ENCODE results near the gene RBM18. TPM values are rescaled to one million over a fixed set of nuclear protein-coding genes. Genes with fewer than 3 reads are reported as not detected.

Gene RBM18
- total RNA-seq, 4 donors from 2014 or later: 8.1 to 18.8 (median 10.1) TPM

GRCh38 chr9:122258886-122259415, 5.7 kb downstream of the RBM18 start:
- TF ChIP-seq CTCF (IDR thresholded peaks at IDR 0.05; ENCODE audit: low read depth): no peak

- no peak for TF ChIP-seq CTCF (IDR thresholded peaks at IDR 0.05; ENCODE audit: low read depth)
Observed at GRCh38 chr9:122256206-122256605, 8.4 kb downstream of the RBM18 start.

- no peak for TF ChIP-seq CTCF (IDR thresholded peaks at IDR 0.05; ENCODE audit: low read depth)
Observed at GRCh38 chr9:122254761-122255160, 9.9 kb downstream of the RBM18 start.

GRCh38 chr9:122252796-122253195, 11.8 kb downstream of the RBM18 start:
- no peak for TF ChIP-seq CTCF (IDR thresholded peaks at IDR 0.05; ENCODE audit: low read depth)

- TF ChIP-seq CTCF (IDR thresholded peaks at IDR 0.05; ENCODE audit: low read depth): no peak
Observed at GRCh38 chr9:122251351-122251750, 13.3 kb downstream of the RBM18 start.

GRCh38 chr9:122248448-122248865, 16.2 kb downstream of the RBM18 start:
- no peak for TF ChIP-seq CTCF (IDR thresholded peaks at IDR 0.05; ENCODE audit: low read depth)

GRCh38 chr9:122246666-122247065, 18.0 kb downstream of the RBM18 start:
- no peak for TF ChIP-seq CTCF (IDR thresholded peaks at IDR 0.05; ENCODE audit: low read depth)
